ENCODE data around the gene IKBKE. TPM values are rescaled to one million over a fixed set of nuclear protein-coding genes. Genes with fewer than 3 reads are reported as not detected.

Gene IKBKE
- polyA plus RNA-seq, 1 donor from 2014 or later = not detected

GRCh38 chr1:206516728-206516990, 46.4 kb downstream of the IKBKE start:
- no peak overlapping the region for H3K27ac ChIP-seq (ENCODE audit: low read length)
- no peak overlapping the region for H2AFZ ChIP-seq (ENCODE audit: low read depth, low read length)
- H3K79me2 ChIP-seq (replicated peaks; ENCODE audit: insufficient read depth, low read length) = no peaks in the 10 kb centered on the region
- no peak overlapping the region for H3K4me3 ChIP-seq (ENCODE audit: low read length)
- H3K9ac ChIP-seq (ENCODE audit: low read length) = no peak overlapping the region
- no peaks in the 10 kb centered on the region for H3K27me3 ChIP-seq (ENCODE audit: insufficient read depth, low read depth, low read length)
- no peaks in the 10 kb centered on the region for H3K36me3 ChIP-seq (ENCODE audit: insufficient read depth, low read length)
- H3K9me3 ChIP-seq (ENCODE audit: low read length) = no peaks in the 10 kb centered on the region
- TF ChIP-seq TAF1 (IDR thresholded peaks at IDR 0.05; ENCODE audit: low read depth) (no peak), CTCF (IDR thresholded peaks at IDR 0.05; ENCODE audit: poor library complexity, severe bottlenecking) (no peak), MXI1 (conservative IDR thresholded peaks at IDR 0.05; ENCODE audit: poor library complexity, severe bottlenecking) (no peak), EP300 (conservative IDR thresholded peaks at IDR 0.05; ENCODE audit: poor library complexity, severe bottlenecking) (no peak), POLR2AphosphoS5 (IDR thresholded peaks at IDR 0.05) (no peak), REST (IDR thresholded peaks at IDR 0.05; ENCODE audit: borderline replicate concordance) (no peak), EZH2 (IDR thresholded peaks at IDR 0.05; ENCODE audit: borderline replicate concordance, insufficient read depth, low read length, poor library complexity, severe bottlenecking) (no peak), RAD21 (conservative IDR thresholded peaks at IDR 0.05) (no peak), SMC3 (conservative IDR thresholded peaks at IDR 0.05; ENCODE audit: poor library complexity) (no peak)
- peaks cover 4% of the 10 kb centered on the region for H3F3A ChIP-seq (ENCODE audit: insufficient read depth, low read length, poor library complexity, severe bottlenecking)
- no peaks in the 10 kb centered on the region for H4K20me1 ChIP-seq (ENCODE audit: insufficient read depth)
- no peaks in the 10 kb centered on the region for H3K9me2 ChIP-seq (ENCODE audit: insufficient read depth, low read length)
- H3K4me2 ChIP-seq (ENCODE audit: low read length) = no peak overlapping the region

GRCh38 chr1:206517784-206518183, 47.5 kb downstream of the IKBKE start:
- H3K9me3 ChIP-seq (ENCODE audit: low read length) = no peaks in the 10 kb centered on the region
- H4K20me1 ChIP-seq (ENCODE audit: insufficient read depth) = no peaks in the 10 kb centered on the region
- H3K79me2 ChIP-seq (replicated peaks; ENCODE audit: insufficient read depth, low read length) = no peaks in the 10 kb centered on the region
- no peak overlapping the region for H2AFZ ChIP-seq (ENCODE audit: low read depth, low read length)
- no peaks in the 10 kb centered on the region for H3F3A ChIP-seq (ENCODE audit: insufficient read depth, low read length, poor library complexity, severe bottlenecking)
- H3K27me3 ChIP-seq (ENCODE audit: insufficient read depth, low read depth, low read length) = no peaks in the 10 kb centered on the region
- TF ChIP-seq POLR2AphosphoS5 (IDR thresholded peaks at IDR 0.05) (no peak), REST (IDR thresholded peaks at IDR 0.05; ENCODE audit: borderline replicate concordance) (no peak), CTCF (IDR thresholded peaks at IDR 0.05; ENCODE audit: poor library complexity, severe bottlenecking) (no peak), SMC3 (conservative IDR thresholded peaks at IDR 0.05; ENCODE audit: poor library complexity) (no peak), EZH2 (IDR thresholded peaks at IDR 0.05; ENCODE audit: borderline replicate concordance, insufficient read depth, low read length, poor library complexity, severe bottlenecking) (no peak), RAD21 (conservative IDR thresholded peaks at IDR 0.05) (no peak), MXI1 (conservative IDR thresholded peaks at IDR 0.05; ENCODE audit: poor library complexity, severe bottlenecking) (no peak), EP300 (conservative IDR thresholded peaks at IDR 0.05; ENCODE audit: poor library complexity, severe bottlenecking) (no peak), TAF1 (IDR thresholded peaks at IDR 0.05; ENCODE audit: low read depth) (no peak)
- H3K4me2 ChIP-seq (ENCODE audit: low read length) = no peak overlapping the region
- no peak overlapping the region for H3K27ac ChIP-seq (ENCODE audit: low read length)
- H3K9me2 ChIP-seq (ENCODE audit: insufficient read depth, low read length) = no peaks in the 10 kb centered on the region
- H3K36me3 ChIP-seq (ENCODE audit: insufficient read depth, low read length) = no peaks in the 10 kb centered on the region
- H3K4me3 ChIP-seq (ENCODE audit: low read length) = no peak overlapping the region
- H3K9ac ChIP-seq (ENCODE audit: low read length) = no peak overlapping the region
